ENCODE results near the gene LRRFIP1. TPM values are rescaled to one million over a fixed set of nuclear protein-coding genes. Genes with fewer than 3 reads are reported as not detected.

Gene LRRFIP1
- total and polyA plus RNA-seq, 9 of the 15 experiments (the other 6 are each of a cell fraction or from before 2014, with no cell fraction given), result 13.1 to 45.2 (median 31.3) TPM

- CTCF ChIA-PET (ENCODE audit: low intra/inter-chr PET ratio), result no interaction called here
- in situ Hi-C loops (cut with MboI), result no loop called here
These were observed 130.8 kb downstream of the LRRFIP1 start for GRCh38 chr2:237758185-237758584.

More at GRCh38 chr2:237758185-237758584, 130.8 kb downstream of the LRRFIP1 start:
- BruUV-seq (replicated peaks), result no TSS peak
- Histone ChIP-seq H3K9me3 (replicated peaks; ENCODE audit: control insufficient read depth, insufficient read depth, low read depth, low read length) (no peaks in the 10 kb centered on the region), H4K20me1 (replicated peaks; ENCODE audit: control insufficient read depth, insufficient read depth, low read length) (no peaks in the 10 kb centered on the region), H3K36me3 (ENCODE audit: control insufficient read depth, insufficient read depth, low read length) (peaks cover 39% of the 10 kb centered on the region; the same call in 2 of the 3 replicates), H3K4me2 (ENCODE audit: insufficient read depth, low read length) (no peak overlapping the region), H3K4me3 (no peak overlapping the region), H3K79me2 (ENCODE audit: control insufficient read depth, insufficient read depth, low read length) (no peaks in the 10 kb centered on the region), H3K4me1 (replicated peaks in 1 of 2; ENCODE audit: control insufficient read depth in 2 of 2, insufficient read depth in 2 of 2, low read length in 2 of 2) (no peaks in the 10 kb centered on the region), H3K9ac (ENCODE audit: insufficient read depth in 1 of 2, low read depth in 2 of 2, low read length in 2 of 2) (no peak overlapping the region), H2AFZ (ENCODE audit: low read depth, low read length) (no peak overlapping the region), H3K27me3 (ENCODE audit: control insufficient read depth in 2 of 2, insufficient read depth in 2 of 2, low read length in 2 of 2) (no peaks in the 10 kb centered on the region), H3K9me1 (ENCODE audit: control insufficient read depth, insufficient read depth, low read length) (no peaks in the 10 kb centered on the region), H3K27ac (ENCODE audit: extremely low read depth, low read depth, low read length) (no peak overlapping the region)
- no peak for TF ChIP-seq ZBTB5 (IDR thresholded peaks at IDR 0.05)
- no peak for DNase-seq (ENCODE audit: extremely low read depth in 1 of 4, low spot score in 3 of 4)
- intact Hi-C loops (cut with micrococcal nuclease), result no loop called here
- no peak for FAIRE-seq
- POLR2A ChIA-PET, result no interaction called here
- 91% methylated on average over 10 of the region's 10 CpGs for WGBS (ENCODE audit: insufficient coverage, low coverage, missing lambda C conversion rate)
- ATAC-seq, result no peak

Measured in K562 (cell line).